EH (cell line): Measurements from ENCODE around the gene ZBP1.

Source experiments
- DNase-seq: peaks from one replicate; pipeline ENCODE4 v3.0.0-alpha.2; 2015; ENCODE audit warnings: low read depth

ZBP1 gene

GRCh38 chr20:57620274-57620990 lies at the start of gene ZBP1:
Gene ZBP1 (minus strand): TSS chr20:57620426. CDS start chr20:57620295, 131 bp downstream.
- no peak for DNase-seq

GRCh38 chr20:57669632-57670031 lies 49.4 kb upstream of the ZBP1 start:
- no peak for DNase-seq

- no peak for DNase-seq
Measured at GRCh38 chr20:57667924-57668782, 47.9 kb upstream of the ZBP1 start.

GRCh38 chr20:57667388-57667787 lies 47.2 kb upstream of the ZBP1 start:
- no peak for DNase-seq

- DNase-seq, result no peak
Measured at GRCh38 chr20:57666834-57667157, 46.6 kb upstream of the ZBP1 start.

- DNase-seq, result no peak
Measured at GRCh38 chr20:57666106-57666833, 46.0 kb upstream of the ZBP1 start.

GRCh38 chr20:57665589-57665971 lies 45.4 kb upstream of the ZBP1 start:
- DNase-seq, result no peak

- DNase-seq, result no peak
Measured at GRCh38 chr20:57664924-57665588, 44.8 kb upstream of the ZBP1 start.

GRCh38 chr20:57664476-57664875 lies 44.2 kb upstream of the ZBP1 start:
- no peak for DNase-seq

GRCh38 chr20:57663681-57664451 lies 43.6 kb upstream of the ZBP1 start:
- no peak for DNase-seq

- no peak for DNase-seq
Measured at GRCh38 chr20:57663241-57663640, 43.0 kb upstream of the ZBP1 start.

GRCh38 chr20:57662456-57663240 lies 42.4 kb upstream of the ZBP1 start:
- DNase-seq, result no peak

GRCh38 chr20:57661746-57662455 lies 41.7 kb upstream of the ZBP1 start:
- no peak for DNase-seq

- no peak for DNase-seq
Measured at GRCh38 chr20:57660922-57661745, 40.9 kb upstream of the ZBP1 start.

GRCh38 chr20:57660181-57660921 lies 40.1 kb upstream of the ZBP1 start:
- no peak for DNase-seq

- no peak for DNase-seq
Measured at GRCh38 chr20:57659517-57660180, 39.4 kb upstream of the ZBP1 start.

- DNase-seq, result no peak
Measured at GRCh38 chr20:57658833-57659516, 38.7 kb upstream of the ZBP1 start.
